Stimulated activated CD4-positive, alpha-beta T cell treated with anti-CD3 and anti-CD28 coated beads, Interleukin-1b, Interleukin-23, amount 100 ng/mL, for 4 hours (primary cell): ENCODE measurements around the gene CCR9.

Experiments
- DNase-seq, 2 donors: peaks; one replicate each; pipeline ENCODE4 v3.0.0-alpha.2; 2020; ENCODE audit warnings: low read depth in 2 of 2

Gene CCR9

GRCh38 chr3:45872569-45872968 is 13.8 kb upstream of the CCR9 start:
- no peak for DNase-seq

GRCh38 chr3:45873036-45873435 is 13.3 kb upstream of the CCR9 start:
- no peak for DNase-seq

GRCh38 chr3:45873638-45874037 is 12.7 kb upstream of the CCR9 start:
- DNase-seq = no peak

- DNase-seq = no peak
Observed at GRCh38 chr3:45874677-45875346, 11.5 kb upstream of the CCR9 start.

GRCh38 chr3:45878124-45878523 is 8.2 kb upstream of the CCR9 start:
- no peak for DNase-seq

GRCh38 chr3:45880725-45881077 is 5.6 kb upstream of the CCR9 start:
- DNase-seq = no peak

GRCh38 chr3:45881078-45882022 is 5.0 kb upstream of the CCR9 start:
- DNase-seq = peak in 1 of 2 donors; percentile 27

- no peak for DNase-seq
Observed at GRCh38 chr3:45884368-45885201, 1.8 kb upstream of the CCR9 start.

- no peak for DNase-seq
Observed at GRCh38 chr3:45887285-45887684, 942 bp downstream of the CCR9 start.

GRCh38 chr3:45887759-45888511 is 1.6 kb downstream of the CCR9 start:
- DNase-seq = no peak

- DNase-seq = no peak
Observed at GRCh38 chr3:45889337-45889736, 3.0 kb downstream of the CCR9 start.

GRCh38 chr3:45890405-45890804 is 4.1 kb downstream of the CCR9 start:
- DNase-seq = no peak

- DNase-seq = no peak
Observed at GRCh38 chr3:45892161-45892560, 5.8 kb downstream of the CCR9 start.

- no peak for DNase-seq
Observed at GRCh38 chr3:45894015-45894414, 7.7 kb downstream of the CCR9 start.

- no peak for DNase-seq
Observed at GRCh38 chr3:45895686-45896468, 9.5 kb downstream of the CCR9 start.

- DNase-seq = no peak
Observed at GRCh38 chr3:45896956-45897355, 10.6 kb downstream of the CCR9 start.

GRCh38 chr3:45904931-45905330 is 18.6 kb downstream of the CCR9 start:
- DNase-seq = no peak

GRCh38 chr3:45905755-45906154 is 19.4 kb downstream of the CCR9 start:
- DNase-seq = no peak

- DNase-seq = no peak
Observed at GRCh38 chr3:45906681-45907407, 20.5 kb downstream of the CCR9 start.
